Activated T-cell treated with anti-CD3 and anti-CD28 coated beads, Interleukin-2, amount 50 U/mL, for 24 hours (primary cell): ENCODE data around the gene LEF1.
"Not testable (repeated sequence)": the region's sequence is repeated elsewhere in the genome, so short reads cannot be mapped to it uniquely, and the experiment has no call there.

Source experiments
- DNase-seq: peaks from one replicate; pipeline ENCODE4 v3.0.0-alpha.2; 2020
- H3K27ac Mint-ChIP-seq: 2 replicates; pipeline ENCODE4 v1.8.0; 2020; ENCODE audit warnings: mild to moderate bottlenecking, mixed read lengths
- H3K27me3 Mint-ChIP-seq: 2 replicates; pipeline ENCODE4 v1.8.0; 2020; ENCODE audit warnings: mixed read lengths
- H3K36me3 Mint-ChIP-seq: 2 replicates; pipeline ENCODE4 v1.8.0; 2020; ENCODE audit warnings: low read depth, mixed read lengths
- H3K4me1 Mint-ChIP-seq: 2 replicates; pipeline ENCODE4 v1.8.0; 2020; ENCODE audit warnings: low read depth, mixed read lengths
- H3K4me3 Mint-ChIP-seq: 2 replicates; pipeline ENCODE4 v1.8.0; 2020; ENCODE audit warnings: mild to moderate bottlenecking, moderate library complexity, mixed read lengths
- H3K9me3 Mint-ChIP-seq: 2 replicates; pipeline ENCODE4 v1.8.0; 2020; ENCODE audit warnings: mixed read lengths

The LEF1 gene

DNA sequence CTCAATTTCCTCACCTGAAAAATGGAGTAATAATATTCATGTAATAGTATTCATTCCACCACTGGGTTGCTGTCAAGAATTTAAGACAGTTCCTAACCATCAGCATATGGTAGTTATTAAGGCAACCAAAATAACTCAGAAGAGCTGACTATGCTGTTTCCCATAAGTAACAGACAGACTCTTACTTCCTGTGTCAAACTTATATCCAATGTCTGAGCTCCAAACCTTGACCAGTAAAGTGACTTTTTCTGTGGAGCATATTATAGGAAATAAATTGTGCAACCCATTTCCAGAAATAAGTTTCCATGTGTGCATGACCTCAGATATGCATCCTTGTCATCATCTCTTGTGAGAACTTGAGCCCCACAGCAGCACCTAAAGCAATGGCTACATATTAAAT is 100.3 kb downstream of the LEF1 start:
- no peak for DNase-seq
- Mint-ChIP-seq H3K27ac (peak overlapping the region; percentile 79), H3K4me1 (peaks cover 75% of the 10 kb centered on the region), H3K4me3 (no peak overlapping the region), H3K9me3 (no peaks in the 10 kb centered on the region), H3K36me3 (peaks cover 89% of the 10 kb centered on the region), H3K27me3 (no peaks in the 10 kb centered on the region)

DNA sequence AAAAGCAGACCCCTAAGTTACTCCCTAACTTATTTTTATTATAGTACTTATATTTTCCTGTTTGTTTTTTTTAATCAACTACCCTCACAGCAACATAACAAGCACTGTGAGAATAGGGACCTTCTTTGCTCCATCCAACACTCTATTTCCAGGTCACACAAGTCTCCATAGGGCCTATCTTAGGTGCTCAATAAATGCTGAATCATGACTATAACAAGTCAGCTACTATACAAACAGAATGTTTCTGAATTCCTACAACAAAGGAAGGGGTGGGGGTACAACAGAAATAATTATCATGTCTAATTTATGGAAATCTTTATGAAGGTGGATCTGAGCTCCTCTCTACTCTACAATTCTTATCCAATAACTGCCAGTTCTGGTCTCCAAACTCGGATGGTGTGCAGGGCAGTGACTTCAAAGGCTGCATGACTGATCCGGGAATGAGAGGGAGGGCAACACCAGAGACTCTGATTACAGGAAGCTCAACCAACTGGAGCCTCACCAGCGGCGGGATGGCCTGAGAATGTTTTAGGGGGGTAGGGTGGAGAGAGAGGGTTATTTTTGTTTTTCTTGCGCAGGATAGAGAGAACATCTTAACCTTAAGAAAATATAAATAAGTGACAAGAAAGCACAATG is 107.9 kb downstream of the LEF1 start:
- Mint-ChIP-seq H3K36me3 (peaks cover 83% of the 10 kb centered on the region), H3K4me3 (no peak overlapping the region), H3K4me1 (peaks cover 84% of the 10 kb centered on the region), H3K9me3 (no peaks in the 10 kb centered on the region), H3K27ac (peak overlapping the region; percentile 83), H3K27me3 (no peaks in the 10 kb centered on the region)
- DNase-seq, result no peak

DNA sequence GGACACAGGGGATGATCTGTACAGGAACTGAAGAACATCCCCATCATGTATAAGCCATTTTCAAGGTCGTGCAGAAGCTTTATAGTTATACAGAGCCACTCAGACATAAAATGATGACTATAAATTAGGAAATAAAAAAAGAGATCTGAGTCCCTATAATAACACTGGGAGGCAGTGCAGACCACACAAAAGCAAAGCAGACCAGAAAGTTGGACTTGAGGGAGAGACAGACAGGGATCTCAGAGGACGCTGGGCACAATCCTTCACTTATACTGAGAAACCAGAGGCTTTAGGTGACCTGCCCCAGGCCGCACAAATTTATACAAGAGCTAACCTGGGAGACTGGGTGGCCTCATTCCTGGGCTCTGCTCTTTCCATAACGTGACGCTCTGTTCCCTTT is 108.6 kb downstream of the LEF1 start:
- Mint-ChIP-seq H3K9me3 (no peaks in the 10 kb centered on the region), H3K4me1 (peaks cover 90% of the 10 kb centered on the region), H3K27ac (peak overlapping the region; percentile 83), H3K36me3 (peaks cover 86% of the 10 kb centered on the region), H3K4me3 (no peak overlapping the region), H3K27me3 (no peaks in the 10 kb centered on the region)
- DNase-seq, result no peak

DNA sequence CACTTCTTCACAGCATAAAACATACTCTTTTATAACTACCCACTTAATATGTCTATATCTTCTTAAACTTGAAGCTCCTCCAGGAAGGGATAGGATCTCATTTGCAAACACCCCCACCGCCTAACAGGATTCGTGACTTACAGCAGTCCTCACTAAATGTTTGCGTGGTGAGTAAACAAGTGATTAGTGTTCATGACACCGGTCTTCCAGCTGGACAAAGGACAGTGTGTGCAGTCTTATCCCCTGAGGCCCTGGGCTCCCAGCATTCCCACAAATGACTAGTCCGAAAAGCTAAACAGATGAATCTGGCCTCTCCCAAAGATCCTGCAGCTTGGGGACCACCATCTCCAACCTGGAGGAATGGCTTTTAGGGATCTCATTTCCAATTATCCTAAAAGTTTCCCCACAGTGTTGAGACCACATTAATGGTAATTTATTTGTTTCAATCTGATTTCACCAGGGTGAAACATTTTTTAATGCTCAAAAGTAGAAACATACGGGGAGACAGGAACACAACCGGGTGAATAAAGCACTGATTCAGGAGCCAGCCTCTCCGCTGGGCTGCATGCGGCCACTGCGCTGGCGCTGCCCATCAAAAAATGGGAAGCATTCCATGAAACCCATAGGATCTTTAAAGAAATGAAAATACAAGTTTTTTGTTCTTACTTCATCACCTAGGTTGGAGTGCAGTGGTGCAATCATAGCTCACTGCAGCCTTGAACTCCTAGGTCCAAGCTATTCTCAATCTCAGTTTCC is 109.9 kb downstream of the LEF1 start:
- Mint-ChIP-seq H3K9me3 (no peaks in the 10 kb centered on the region), H3K36me3 (peaks cover 86% of the 10 kb centered on the region), H3K4me3 (no peak overlapping the region), H3K4me1 (peaks cover 90% of the 10 kb centered on the region), H3K27ac (peak overlapping the region; percentile 83), H3K27me3 (no peaks in the 10 kb centered on the region)
- no peak for DNase-seq

DNA sequence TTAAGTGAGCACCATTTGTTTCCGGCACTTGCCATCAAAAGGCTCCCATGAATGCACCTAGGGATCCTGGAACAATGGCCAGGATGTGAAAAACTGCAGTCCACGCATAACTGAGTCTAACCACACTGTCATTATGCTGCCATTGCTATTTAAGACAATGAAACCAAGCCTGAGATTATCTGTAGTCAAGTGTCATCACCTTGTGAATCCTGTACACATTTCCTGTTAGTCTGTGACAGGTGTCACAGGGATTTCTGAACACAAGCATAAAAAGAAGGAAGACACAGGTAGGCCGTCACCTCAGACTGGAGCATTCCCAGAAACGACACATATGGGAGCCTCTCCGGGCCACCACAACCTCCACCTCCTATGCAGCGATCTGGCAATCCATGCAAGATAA is 112.3 kb downstream of the LEF1 start:
- no peak overlapping the region for H3K4me3 Mint-ChIP-seq
- no peaks in the 10 kb centered on the region for H3K9me3 Mint-ChIP-seq
- H3K4me1 Mint-ChIP-seq, result peaks cover 96% of the 10 kb centered on the region
- H3K27me3 Mint-ChIP-seq, result no peaks in the 10 kb centered on the region
- peak overlapping the region; percentile 79 for H3K27ac Mint-ChIP-seq
- no peak for DNase-seq
- H3K36me3 Mint-ChIP-seq, result peaks cover 87% of the 10 kb centered on the region

DNA sequence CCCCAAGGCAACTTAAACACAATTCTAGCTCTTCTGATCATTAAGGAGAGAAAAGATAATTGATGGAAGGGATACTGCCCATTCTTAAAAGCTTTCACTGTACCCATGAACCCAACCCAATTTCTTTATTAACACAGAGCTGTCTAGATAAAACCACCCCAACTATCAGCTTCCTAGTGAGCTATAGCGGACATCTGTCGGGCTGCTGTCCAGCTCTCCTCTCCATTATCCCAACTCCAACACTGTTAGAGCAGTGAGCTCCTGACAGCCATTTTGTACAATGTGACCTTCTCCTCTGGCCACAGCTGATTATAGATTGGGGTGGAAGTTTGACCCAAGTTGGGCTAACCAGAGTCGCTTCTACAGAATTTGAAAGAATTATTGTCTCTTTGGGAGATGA is 112.9 kb downstream of the LEF1 start:
- DNase-seq, result no peak
- no peaks in the 10 kb centered on the region for H3K27me3 Mint-ChIP-seq
- peaks cover 96% of the 10 kb centered on the region for H3K4me1 Mint-ChIP-seq
- no peaks in the 10 kb centered on the region for H3K9me3 Mint-ChIP-seq
- no peak overlapping the region for H3K4me3 Mint-ChIP-seq
- H3K36me3 Mint-ChIP-seq, result peaks cover 88% of the 10 kb centered on the region
- peak overlapping the region; percentile 79 for H3K27ac Mint-ChIP-seq

DNA sequence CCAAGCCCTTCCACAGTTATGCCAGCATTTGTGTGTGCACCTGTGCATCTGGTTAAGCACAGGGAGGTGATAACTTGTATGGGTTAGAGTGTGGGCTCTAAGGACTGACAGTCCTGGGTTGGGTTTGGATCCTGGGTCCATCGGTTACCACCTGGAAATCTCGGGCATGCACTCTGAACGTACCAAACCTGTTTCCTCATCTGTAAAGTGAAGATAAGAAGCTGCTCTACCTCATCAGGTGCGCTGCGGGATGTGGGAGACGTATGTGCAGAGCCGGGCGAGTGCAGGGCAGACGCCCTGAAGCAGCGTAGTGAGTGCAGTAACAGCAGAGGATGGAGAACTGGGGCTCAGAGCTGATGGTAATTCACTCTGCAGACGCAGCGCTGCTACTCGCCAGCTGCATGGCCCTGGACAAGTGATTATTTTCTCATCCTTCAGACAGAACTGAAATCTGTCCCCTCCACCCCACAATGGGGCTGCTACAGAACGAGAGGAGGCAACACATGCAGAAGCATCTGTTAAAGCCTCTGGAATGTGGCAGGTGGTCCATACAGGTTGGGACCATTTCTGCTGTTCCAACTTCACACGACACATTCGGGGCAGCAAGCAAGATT is 114.6 kb downstream of the LEF1 start:
- Mint-ChIP-seq H3K27me3 (no peaks in the 10 kb centered on the region), H3K27ac (peak overlapping the region; percentile 99), H3K4me1 (peaks cover 96% of the 10 kb centered on the region), H3K36me3 (peaks cover 84% of the 10 kb centered on the region), H3K4me3 (no peak overlapping the region), H3K9me3 (no peaks in the 10 kb centered on the region)
- DNase-seq, result no peak

DNA sequence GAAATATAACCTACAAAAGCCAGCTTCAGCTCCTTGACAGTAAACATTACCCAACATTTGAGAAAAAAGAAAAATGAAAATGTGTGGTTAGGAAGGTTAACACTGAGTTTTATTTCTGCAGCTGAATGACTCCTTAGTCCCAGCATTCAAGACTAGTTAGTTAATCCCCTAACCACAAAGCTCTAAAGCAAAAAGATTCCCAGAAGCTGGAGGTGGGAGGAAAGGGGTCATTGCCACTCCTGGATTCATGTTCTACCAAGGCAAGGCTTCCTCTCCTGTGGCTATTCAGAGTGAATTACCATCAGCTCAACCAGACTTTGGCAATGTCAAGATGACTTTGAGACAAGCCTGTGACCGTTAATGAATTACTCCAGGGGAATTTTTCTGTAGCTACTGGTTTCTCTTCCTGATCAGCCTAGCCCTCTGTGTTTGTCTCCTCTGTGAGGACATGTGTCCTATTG is 115.5 kb downstream of the LEF1 start:
- Mint-ChIP-seq H3K4me1 (peaks cover 96% of the 10 kb centered on the region), H3K4me3 (no peak overlapping the region), H3K27ac (peak overlapping the region; percentile 99), H3K36me3 (peaks cover 84% of the 10 kb centered on the region), H3K27me3 (no peaks in the 10 kb centered on the region), H3K9me3 (no peaks in the 10 kb centered on the region)
- no peak for DNase-seq

DNA sequence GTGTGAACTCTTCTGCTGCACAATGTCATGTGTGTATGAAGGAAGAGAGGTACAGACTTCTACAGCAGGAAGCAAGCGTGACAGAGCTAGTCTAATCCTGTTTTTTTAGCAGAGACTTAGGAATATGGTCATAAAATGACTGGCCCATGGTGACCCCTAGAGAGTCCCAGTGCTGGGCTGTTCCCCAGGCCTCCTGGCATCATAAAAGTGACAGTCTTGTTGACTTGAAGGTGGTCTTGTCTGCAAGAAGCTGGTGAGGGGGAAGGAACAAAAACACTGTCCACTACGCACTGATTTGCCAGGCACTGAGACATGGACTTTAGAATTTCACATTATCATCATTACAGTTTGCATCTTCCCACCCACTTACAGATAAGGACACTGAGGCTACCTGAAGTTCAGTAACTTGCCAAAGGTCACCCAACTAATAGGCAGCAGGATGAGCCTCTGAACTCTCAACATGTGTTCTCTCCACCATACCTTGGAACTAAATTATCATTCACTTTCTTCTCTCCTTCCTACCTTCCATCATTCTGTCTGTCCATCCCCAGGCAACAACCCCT is 116.1 kb downstream of the LEF1 start:
- Mint-ChIP-seq H3K27ac (peak overlapping the region; percentile 99), H3K9me3 (no peaks in the 10 kb centered on the region), H3K4me1 (peaks cover 97% of the 10 kb centered on the region), H3K36me3 (peaks cover 89% of the 10 kb centered on the region), H3K27me3 (no peaks in the 10 kb centered on the region), H3K4me3 (no peak overlapping the region)
- no peak for DNase-seq

DNA sequence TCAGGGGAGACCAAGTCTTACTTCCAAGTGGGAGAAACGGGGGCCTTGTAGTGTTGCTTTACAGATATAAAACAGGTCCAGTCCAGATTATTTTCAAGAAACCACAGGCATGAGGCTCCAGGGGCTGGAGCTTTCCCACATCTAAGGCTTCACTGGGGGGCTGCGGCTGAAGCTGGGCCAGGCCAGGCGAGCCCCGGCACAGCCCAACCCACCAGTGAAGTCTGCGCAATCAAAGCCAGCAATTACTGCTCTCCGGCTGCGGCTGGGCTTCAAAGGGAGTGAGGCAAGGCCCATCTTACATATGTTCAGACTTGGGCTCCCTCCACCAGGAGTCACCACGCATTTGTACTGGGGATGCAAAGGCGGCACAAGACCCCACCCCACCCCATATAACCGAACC is 117.4 kb downstream of the LEF1 start:
- Mint-ChIP-seq H3K4me1 (peaks cover 92% of the 10 kb centered on the region), H3K27me3 (no peaks in the 10 kb centered on the region), H3K27ac (peak overlapping the region; percentile 99), H3K9me3 (no peaks in the 10 kb centered on the region), H3K36me3 (peaks cover 89% of the 10 kb centered on the region), H3K4me3 (no peak overlapping the region)
- DNase-seq, result no peak

DNA sequence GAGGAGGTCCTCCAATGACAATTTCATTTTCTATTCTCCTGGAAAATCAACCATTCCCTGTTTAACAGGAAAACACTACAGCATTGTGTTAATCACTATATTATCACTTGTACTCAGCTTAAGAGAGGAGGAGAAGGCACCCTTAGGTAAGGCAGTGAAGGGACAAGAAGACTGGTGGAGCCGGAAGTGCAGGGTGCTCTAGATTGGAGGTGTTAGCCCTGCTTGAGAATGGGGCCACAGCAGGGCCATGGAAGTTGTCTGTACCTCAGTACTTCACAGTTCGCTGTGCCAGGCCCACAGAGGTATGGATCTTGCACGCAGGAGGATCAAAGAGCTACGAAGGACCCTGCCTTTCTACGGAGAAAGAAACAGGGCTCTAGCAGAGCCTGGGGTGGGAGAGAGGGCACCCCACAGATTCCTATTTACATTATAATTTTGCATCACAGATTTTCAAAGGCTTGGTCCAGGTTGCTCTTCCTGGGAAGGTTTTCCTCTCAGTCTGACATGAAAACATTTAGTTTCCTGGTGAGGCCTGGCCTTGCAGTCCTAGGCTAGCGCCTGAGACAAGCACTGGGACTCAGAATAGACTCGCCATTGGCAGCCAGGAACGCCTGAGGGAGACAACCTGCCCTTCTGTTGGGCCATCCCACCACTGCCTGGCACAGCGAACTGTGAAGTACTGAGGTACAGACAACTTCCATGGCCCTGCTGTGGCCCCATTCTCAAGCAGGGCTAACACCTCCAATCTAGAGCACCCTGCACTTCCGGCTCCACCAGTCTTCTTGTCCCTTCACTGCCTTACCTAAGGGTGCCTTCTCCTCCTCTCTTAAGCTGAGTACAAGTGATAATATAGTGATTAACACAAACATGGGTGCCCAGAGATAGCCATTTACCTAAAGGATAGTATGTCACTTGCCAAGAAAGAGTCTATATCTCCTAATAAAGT is 118.3 kb downstream of the LEF1 start:
- not testable (repeated sequence) for DNase-seq, H3K9me3 Mint-ChIP-seq, H3K27me3 Mint-ChIP-seq
- Mint-ChIP-seq H3K4me1 (peaks cover 92% of the 10 kb centered on the region), H3K4me3 (peak overlapping the region; percentile 81), H3K27ac (peak overlapping the region; percentile 99), H3K36me3 (peaks cover 89% of the 10 kb centered on the region)

DNA sequence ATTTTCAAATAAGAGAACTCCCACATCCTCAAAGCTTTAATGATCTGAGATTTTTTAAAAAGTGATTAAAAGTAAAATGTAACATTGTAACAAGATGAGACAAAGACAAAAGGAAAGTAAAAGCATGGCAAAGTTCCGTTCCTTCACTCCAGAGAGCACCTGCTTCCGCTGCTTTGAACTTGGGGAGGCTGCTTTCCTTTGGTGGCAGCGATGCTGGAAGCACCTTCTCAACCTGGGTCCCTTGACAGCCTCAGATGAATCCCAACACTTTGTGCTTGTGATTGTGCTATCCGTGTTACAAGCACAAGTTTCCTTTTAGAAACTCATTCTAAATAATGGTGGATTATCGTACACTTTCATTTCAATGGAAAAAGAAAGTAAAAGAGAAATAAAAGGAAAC is 119.3 kb downstream of the LEF1 start:
- Mint-ChIP-seq H3K9me3 (no peaks in the 10 kb centered on the region), H3K4me3 (peak overlapping the region; percentile 81), H3K27ac (peak overlapping the region; percentile 99), H3K4me1 (peaks cover 90% of the 10 kb centered on the region), H3K27me3 (no peaks in the 10 kb centered on the region), H3K36me3 (peaks cover 85% of the 10 kb centered on the region)
- peak; percentile 64 for DNase-seq

DNA sequence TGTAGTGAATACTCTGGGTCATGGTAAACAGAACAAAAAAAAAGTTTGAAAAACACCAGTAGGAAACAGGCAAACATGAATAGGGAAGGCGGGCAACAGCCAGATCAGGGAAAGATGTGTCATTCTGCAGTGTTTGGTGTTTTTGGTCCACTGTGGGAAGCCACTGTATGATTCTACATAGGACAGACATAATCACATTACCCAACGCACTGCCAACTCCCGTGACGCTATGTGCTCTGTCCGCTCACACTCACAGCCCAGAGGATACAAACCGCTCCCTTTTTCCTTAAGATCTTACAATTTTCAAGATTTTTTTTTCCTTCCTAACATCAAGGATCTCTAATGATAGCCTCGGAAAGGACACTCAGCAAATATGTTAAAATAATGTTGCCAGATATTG is 119.7 kb downstream of the LEF1 start:
- Mint-ChIP-seq H3K4me3 (peak overlapping the region; percentile 81), H3K36me3 (peaks cover 81% of the 10 kb centered on the region), H3K27ac (peak overlapping the region; percentile 99)

DNA sequence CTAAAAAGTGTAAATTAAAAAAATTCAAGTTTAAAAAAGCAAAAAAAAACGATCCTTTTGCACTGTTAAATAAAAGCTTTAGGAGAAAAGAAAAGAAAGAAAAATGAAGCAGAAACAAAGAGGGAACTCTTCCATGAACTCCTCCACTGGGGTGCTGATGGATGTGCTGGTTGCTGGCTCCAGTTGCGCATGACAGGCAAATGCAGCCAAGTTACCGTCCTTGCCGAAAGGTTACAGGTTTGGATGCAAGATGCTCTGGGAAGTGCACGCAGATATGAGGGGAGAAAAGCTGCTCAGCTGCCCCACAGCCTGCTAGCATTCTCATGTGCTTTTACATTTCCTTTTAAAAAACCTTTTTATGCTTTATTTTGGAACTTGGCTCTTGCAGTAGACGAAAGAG is 120.6 kb downstream of the LEF1 start:
- Mint-ChIP-seq H3K4me3 (no peak overlapping the region), H3K27ac (peak overlapping the region; percentile 99), H3K36me3 (peaks cover 74% of the 10 kb centered on the region)

More for the DNA sequence above, 119.7 kb downstream of the LEF1 start:
- H3K27me3 Mint-ChIP-seq, result no peaks in the 10 kb centered on the region
- peaks cover 89% of the 10 kb centered on the region for H3K4me1 Mint-ChIP-seq
- no peaks in the 10 kb centered on the region for H3K9me3 Mint-ChIP-seq
- DNase-seq, result no peak

More for the DNA sequence above, 120.6 kb downstream of the LEF1 start:
- H3K27me3 Mint-ChIP-seq, result no peaks in the 10 kb centered on the region
- DNase-seq, result no peak
- no peaks in the 10 kb centered on the region for H3K9me3 Mint-ChIP-seq
- peaks cover 89% of the 10 kb centered on the region for H3K4me1 Mint-ChIP-seq
